ENCODE measurements around the gene SCML1. TPM values are rescaled to one million over a fixed set of nuclear protein-coding genes. Genes with fewer than 3 reads are reported as not detected.

Gene SCML1
- total and polyA plus RNA-seq, 2 donors (not counting 3 experiments of a cell fraction or from before 2014, with no cell fraction given): 8.8 to 12.4 TPM

DNA sequence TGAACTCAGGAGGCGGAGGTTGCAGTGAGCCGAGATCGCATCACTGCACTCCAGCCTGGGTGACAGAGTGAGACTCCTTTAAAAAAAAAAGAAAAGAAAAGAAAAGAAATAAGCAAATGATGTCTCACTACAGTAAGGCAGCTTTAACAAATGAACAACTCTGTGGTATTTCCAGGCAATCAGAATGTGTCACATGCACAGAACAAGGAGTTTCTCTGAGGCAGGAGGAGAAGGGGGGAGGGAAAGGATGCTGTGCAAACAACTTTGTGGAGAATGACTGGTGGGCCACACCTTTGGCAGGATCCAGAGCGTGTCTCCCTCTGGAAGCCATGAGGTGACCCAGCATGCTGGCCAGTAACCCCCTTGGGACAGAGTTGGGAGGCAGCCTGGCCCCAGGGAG is 66.2 kb downstream of the SCML1 start:
- Histone ChIP-seq H3K27me3 (ENCODE audit: control insufficient read depth in 2 of 2, insufficient read depth in 2 of 2, low read length in 2 of 2) (no peaks in the 10 kb centered on the region), H3K79me2 (ENCODE audit: control insufficient read depth, insufficient read depth, low read length) (no peaks in the 10 kb centered on the region), H3K9me1 (replicated peaks; ENCODE audit: control insufficient read depth, extremely low read depth, insufficient read depth, low read length) (no peaks in the 10 kb centered on the region), H3K9ac (replicated peaks; ENCODE audit: extremely low read depth, insufficient read depth, low read length) (no peak overlapping the region), H3K36me3 (ENCODE audit: control insufficient read depth in 2 of 2, extremely low read depth in 1 of 2, insufficient read depth in 2 of 2, low read length in 2 of 2) (no peaks in the 10 kb centered on the region), H3K4me3 (replicated peaks in 1 of 3; ENCODE audit: insufficient read depth in 1 of 3, low read depth in 1 of 3, low read length in 3 of 3) (no peak overlapping the region), H2AFZ (ENCODE audit: low read depth, low read length) (no peak overlapping the region), H3K4me1 (ENCODE audit: control insufficient read depth, extremely low read depth, insufficient read depth, low read length) (no peaks in the 10 kb centered on the region), H4K20me1 (replicated peaks; ENCODE audit: control insufficient read depth, extremely low read depth, insufficient read depth, low read length) (no peaks in the 10 kb centered on the region), H3K4me2 (ENCODE audit: insufficient read depth, low read length) (no peak overlapping the region), H3K9me3 (replicated peaks; ENCODE audit: control insufficient read depth, insufficient read depth, low read length) (no peaks in the 10 kb centered on the region), H3K27ac (ENCODE audit: insufficient read depth, low read depth, low read length) (no peak overlapping the region)
- ChIA-PET POLR2A (no interaction called here), CTCF (no interaction called here)
- TF ChIP-seq, protein P1, sequence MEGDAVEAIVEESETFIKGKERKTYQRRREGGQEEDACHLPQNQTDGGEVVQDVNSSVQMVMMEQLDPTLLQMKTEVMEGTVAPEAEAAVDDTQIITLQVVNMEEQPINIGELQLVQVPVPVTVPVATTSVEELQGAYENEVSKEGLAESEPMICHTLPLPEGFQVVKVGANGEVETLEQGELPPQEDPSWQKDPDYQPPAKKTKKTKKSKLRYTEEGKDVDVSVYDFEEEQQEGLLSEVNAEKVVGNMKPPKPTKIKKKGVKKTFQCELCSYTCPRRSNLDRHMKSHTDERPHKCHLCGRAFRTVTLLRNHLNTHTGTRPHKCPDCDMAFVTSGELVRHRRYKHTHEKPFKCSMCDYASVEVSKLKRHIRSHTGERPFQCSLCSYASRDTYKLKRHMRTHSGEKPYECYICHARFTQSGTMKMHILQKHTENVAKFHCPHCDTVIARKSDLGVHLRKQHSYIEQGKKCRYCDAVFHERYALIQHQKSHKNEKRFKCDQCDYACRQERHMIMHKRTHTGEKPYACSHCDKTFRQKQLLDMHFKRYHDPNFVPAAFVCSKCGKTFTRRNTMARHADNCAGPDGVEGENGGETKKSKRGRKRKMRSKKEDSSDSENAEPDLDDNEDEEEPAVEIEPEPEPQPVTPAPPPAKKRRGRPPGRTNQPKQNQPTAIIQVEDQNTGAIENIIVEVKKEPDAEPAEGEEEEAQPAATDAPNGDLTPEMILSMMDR (IDR thresholded peaks at IDR 0.05; ENCODE audit: extremely low read depth in 1 of 2, insufficient read depth in 1 of 2, low read depth in 1 of 2, low read length in 2 of 2): no peak
- intact Hi-C loops (cut with micrococcal nuclease): no loop called here
- BruUV-seq (replicated peaks): no TSS peak
- no peak for DNase-seq (ENCODE audit: low read depth, low spot score)
- dilution Hi-C loops (cut with MboI; ENCODE audit: extremely low pct_ligation_motif_present, low sequenced_read_pairs): no loop called here
- no peak for FAIRE-seq

Other genes with a start within 250 kb of the SCML1 start
- 0.25 and 0.91 TPM in 2 replicates for gene RAI2, start 123.8 kb downstream of the SCML1 start, total RNA-seq
- 0.19 and 0.27 TPM in 2 replicates for gene RAI2, start 123.8 kb downstream of the SCML1 start, polyA plus RNA-seq

All from endothelial cell of umbilical vein (primary cell).